Mesenteric fat pad (tissue), 1 donor: Measurements from ENCODE around the gene DIP2A. TPM values are rescaled to one million over a fixed set of nuclear protein-coding genes. Genes with fewer than 3 reads are reported as not detected.
"Not testable (repeated sequence)": the region's sequence is repeated elsewhere in the genome, so short reads cannot be mapped to it uniquely, and the experiment has no call there.

Experiments used
- DNase-seq: peaks from one replicate; pipeline ENCODE4 v3.0.0-alpha.2; 2020; ENCODE audit warnings: low spot score
- total RNA-seq: library from RNA; stranded (reverse); fragmentation: NEBNext Ultra II Directional; extraction: Animal tissue kit (Norgen Biotek cat#: 25700); gene quantifications from one replicate; pipeline ENCODE4 v1.2.1, GENCODE V29; 2021
- donor health status: DM: yes; HTN: yes; CAD: no.

Gene DIP2A
- total RNA-seq, 1 donor from 2014 or later, result 33.9 TPM

DNA sequence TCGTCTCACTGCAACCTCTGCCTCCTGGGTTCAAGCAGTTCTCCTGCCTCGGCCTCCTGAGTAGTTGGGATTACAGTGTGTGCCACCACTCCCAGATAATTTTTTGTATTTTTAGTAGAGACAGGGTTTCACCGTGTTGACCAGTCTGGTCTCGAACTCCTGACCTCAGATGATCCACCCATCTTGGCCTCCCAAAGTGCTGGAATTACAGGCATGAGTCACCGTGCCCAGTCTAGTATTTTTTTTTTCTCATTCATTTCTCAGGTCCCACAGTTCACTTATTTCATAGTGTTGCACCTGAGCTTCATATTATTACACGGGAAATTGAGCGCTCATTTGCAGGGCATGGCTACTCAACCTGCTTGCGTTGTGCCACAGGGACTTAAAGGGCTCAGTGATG is 68.7 kb downstream of the DIP2A start:
- DNase-seq, result not testable (repeated sequence)

DNA sequence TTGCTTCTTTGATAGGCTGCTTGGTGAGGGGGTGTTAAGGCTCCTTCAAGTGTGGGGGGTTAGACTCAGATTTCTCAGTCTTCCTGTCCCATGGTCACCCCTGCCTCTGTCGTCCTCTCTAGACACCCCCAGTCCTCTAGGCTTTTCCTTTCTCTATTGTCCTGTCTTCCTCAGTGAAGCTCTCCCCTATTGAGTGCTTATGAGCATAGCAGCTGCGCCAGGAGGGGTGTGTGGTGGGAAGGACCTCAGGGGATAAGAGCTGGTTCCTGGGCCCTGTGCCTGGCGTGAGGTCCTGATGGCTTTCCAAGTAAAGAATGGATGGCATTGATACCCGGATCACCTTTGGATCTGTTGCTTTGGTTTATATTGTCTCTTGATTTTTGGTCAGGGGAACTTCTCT is 69.1 kb downstream of the DIP2A start:
- DNase-seq, result no peak

DNA sequence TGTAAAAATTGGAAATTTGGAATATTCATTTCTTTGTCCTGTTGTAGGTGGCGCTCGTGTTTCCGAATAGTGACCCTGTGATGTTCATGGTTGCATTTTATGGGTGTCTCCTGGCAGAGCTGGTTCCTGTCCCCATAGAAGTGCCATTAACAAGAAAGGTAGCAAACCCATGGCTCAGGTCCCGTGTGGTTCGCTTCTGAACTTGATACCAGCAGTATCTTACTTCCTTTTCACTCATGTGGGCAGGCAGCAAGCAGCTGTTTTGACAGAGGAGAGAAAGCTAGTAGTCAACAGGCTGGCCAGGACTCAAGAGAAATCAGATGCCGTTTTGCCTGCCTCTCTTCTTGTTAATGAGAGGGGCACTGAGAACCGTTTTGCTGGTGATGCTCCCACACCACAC is 73.4 kb downstream of the DIP2A start:
- no peak for DNase-seq

DNA sequence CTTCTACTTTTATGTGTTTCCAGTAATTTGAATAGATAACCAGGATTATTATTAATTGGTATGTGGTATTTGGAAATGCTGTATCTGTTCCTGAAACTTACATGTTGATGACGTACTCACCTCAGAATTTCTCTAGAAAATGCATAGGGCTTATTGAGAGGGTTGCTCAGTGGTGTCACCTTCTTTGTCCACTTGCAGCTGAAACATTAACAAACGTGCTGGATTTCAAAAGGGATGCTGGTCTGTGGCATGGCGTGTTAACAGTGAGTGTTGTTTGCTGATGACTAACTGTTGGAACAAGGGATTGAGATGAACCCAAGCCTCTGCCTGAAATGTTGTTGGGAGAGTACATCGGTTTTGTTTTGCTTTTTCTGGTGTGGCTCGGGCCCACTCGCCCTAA is 78.3 kb downstream of the DIP2A start:
- no peak for DNase-seq

DNA sequence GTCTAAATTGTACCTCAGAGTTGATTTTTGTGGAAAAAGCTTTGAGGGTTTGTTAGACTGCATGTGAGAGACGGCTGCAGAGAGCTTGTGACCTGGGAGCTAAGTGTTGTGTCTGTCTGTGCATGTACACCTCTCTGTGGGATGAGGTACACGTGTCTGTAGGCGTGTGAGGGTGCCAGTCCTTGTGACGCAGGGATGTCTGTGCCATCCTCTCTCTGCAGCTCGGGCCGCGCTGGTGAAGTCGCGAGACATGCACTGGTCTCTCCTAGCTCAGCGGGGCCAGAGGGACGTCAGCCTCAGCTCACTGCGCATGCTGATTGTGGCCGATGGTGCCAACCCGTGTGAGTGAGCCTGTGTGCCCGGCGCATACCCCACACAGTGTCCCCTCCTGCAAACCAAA is 79.6 kb downstream of the DIP2A start:
- DNase-seq, result no peak

DNA sequence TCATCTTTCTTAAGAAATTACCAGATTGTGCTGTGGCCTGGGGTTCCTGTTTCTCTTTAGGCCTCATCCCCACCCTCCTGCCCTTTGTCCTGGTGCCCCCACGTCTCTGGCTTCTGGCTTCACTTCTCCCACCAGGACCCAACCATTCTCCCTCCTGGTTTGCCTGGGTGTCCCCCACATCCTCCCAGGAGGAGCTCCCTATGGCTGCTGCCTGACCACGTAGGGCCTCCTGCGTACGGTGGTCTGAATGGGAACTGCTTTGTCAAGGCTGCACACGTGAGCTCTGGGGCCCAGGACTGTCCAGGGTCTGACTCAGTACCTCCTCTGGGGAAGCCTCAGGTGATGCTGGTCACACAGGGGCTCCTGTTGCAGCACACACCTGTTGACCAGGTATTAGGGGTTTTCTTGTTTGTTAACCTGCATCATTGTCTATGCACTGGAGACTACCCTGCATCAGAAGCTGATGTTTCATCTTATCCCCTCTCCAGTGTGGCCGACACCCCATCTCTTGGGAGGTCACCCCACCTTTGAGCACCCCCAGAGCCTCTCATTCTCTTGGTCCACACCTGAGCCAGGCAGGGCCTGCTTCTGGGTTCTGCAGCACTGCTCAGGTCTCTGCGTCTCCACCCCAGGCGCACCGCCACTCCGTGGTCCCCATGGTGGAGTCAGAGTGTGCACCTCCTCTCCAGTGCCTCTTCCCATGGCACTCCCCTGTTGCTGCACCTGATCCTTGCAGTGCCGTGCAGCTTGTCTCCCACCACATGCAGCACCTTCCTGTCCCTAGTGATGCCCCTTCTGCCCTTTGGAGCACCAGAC is 80.4 kb downstream of the DIP2A start:
- no peak for DNase-seq

DNA sequence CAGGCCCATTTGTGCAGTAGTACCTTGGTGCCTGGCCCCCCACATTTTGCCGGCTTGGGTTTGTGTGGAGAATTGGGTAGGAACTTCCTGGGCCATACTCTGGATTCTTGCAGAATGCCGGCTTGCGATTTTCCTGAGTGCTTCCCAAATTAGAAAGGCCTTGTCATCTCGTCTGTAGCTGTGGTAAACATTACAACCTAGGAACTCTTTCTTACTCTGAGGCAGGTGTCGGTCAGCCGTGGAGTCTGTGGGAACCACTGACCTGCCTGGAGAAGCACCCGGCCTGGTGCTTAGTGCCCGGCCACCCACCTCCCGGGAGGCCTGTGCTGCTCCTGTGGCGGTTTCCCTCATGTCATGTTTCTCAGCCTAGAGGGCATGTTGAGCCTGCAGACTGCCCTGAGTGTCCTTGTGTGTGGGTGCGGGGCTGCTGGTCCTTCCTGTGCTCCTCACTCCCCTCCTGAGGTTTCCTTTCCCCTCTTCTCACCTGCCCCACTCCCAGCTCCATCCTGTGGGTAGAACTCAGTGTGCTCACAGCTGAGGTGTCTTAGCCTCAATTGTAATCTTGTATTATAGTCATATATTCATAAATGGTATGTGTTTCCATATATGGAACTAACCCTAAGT is 81.5 kb downstream of the DIP2A start:
- DNase-seq, result no peak

DNA sequence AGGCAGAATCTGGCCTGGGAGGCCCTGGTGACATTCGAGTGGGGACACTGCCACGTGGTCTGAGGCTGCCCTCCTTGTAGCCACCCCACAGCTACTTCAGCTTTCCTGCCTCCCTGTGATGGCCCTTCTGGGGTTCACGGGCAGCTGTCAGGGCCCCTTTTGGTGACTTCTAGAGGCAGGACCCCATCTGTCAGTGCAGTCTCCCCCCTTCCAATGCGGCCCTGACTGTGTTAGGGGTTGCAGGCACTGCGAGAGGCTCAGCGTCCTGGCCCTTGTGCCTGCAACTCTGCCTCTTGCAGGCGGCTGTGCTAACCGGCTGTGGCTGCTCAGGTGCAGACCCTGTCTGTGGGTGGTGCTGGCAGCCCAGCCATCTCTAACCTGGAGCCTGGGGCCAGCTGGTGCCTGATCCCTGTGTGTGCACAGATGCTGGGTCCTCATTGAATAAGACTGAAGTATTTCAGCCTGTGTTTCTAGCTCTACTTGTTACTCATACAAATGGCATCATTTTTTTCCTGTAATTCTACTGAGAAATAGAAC is 84.0 kb downstream of the DIP2A start:
- no peak for DNase-seq

DNA sequence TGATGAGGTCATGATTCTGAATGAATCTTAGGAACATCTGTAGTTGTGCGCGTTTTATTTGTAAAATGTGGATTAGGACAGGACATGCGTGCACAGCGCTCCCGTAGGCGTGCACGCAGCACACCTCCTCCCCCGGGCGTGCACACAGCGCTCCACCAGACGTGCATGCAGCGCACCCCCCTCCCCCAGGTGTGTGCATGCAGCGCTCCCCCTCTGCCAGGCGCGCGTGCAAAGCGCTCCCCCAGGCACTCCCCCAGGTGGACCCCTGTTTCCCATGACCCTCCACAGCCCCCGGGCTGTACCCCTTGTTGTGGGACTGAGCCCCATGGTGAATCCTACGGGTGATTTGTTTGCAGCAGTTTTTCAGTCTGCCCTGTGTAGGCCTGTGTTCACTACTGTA is 84.6 kb downstream of the DIP2A start:
- DNase-seq, result no peak

DNA sequence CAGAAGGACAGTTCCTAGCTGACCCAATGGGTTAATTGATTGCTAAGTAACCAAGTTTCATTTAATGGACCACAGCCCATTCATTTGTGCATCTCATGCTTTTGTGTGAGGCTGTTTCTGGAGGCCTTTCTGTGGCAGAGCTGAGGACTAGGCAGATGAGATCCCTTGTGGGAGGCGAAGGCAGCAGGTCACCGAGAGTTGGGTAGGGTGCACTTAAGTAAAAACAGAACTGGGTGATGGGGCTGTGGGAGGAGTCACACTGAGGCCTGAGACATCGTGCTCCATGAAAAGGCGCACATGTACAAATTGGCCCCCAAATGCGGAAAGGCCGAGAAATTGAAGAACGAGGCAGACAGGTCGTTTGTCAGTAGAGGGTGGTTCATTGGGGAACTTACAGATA is 85.3 kb downstream of the DIP2A start:
- DNase-seq, result no peak

DNA sequence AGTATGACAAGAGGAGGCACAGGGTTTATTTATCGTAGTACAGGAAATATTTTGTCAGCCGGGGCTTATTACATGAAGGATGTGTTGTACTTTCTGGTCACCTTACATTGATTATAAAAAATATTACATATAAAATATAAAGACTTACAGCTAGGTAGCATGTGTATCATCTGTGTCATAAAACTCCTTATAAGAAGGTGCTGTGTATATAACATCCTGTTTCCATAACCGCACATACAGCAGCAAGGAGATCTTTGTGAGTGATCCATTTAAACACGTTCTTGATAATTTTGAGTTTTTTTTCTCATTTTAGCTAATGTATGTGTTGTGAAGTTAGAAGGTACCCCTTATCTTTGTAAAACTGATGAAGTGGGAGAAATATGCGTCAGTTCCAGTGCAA is 86.1 kb downstream of the DIP2A start:
- no peak for DNase-seq

DNA sequence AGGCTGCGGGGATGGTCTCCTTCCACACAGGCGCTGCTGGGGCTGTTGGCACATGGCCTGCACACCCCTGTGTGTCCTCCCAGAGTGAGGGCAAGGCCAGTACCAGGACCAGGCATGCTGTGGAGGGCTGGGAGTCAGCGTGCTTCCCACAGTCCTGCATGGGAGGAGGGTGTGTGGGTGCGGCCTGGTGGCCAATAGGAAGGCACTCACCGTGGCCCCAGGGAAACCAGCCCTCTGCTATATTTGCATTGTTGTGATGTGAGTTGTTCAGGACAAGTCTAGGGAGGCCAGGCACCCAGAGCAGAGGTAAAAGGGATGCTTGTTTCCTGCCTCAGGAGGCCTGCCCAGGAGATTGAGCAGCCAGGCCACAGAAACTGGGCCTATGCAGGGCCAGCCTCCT is 86.7 kb downstream of the DIP2A start:
- DNase-seq, result no peak

DNA sequence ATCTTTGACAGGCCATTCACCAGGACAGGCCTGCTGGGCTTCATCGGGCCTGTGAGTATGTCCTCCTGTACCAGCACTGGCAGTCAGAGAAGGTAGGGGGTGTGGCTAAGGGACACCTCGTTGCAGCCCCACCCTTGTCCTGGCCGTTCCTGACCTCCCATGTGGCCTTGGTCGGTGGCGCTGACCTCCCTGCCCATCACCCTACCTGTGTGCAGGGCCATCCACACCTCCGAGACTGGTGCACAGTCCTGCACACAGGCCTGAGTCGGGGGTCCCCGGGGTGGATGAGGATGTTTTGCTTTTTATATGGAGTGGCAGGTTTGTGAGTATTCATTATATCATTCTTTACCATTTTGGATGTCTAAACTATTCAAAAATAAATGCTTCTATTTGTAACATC is 87.2 kb downstream of the DIP2A start:
- no peak for DNase-seq

DNA sequence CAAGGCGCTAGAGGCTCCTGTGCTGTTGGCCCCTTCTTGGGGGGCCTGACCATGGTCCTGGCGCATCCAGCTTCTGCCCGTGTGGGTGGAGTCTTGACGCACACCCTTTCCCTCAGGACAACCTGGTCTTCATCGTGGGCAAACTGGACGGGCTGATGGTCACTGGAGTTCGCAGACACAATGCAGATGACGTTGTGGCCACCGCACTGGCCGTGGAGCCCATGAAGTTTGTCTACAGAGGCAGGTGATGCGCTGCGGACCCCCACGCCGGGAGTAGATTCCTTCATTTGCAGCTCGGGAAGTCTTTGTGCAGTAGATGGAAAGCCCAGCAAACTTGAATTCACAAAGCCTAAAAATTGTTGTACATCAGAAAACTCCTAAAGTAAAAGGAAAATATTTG is 88.1 kb downstream of the DIP2A start:
- no peak for DNase-seq

DNA sequence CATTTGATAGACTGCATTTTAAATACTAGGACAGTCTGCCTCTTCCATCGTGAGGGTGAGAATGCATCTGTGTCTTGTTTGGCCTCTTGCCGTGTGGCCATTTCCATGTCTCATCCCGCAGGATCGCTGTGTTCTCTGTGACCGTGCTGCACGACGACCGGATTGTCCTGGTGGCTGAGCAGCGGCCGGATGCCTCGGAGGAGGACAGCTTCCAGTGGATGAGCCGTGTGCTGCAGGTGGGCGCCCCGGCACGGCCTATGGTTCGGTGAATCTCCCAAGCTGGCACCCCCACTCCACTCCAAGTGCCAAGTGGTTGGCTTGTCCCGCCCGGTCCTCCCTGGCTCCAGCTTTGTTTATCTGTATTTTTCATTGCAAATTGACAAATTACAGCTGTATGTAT is 91.0 kb downstream of the DIP2A start:
- DNase-seq, result peak; percentile 79

DNA sequence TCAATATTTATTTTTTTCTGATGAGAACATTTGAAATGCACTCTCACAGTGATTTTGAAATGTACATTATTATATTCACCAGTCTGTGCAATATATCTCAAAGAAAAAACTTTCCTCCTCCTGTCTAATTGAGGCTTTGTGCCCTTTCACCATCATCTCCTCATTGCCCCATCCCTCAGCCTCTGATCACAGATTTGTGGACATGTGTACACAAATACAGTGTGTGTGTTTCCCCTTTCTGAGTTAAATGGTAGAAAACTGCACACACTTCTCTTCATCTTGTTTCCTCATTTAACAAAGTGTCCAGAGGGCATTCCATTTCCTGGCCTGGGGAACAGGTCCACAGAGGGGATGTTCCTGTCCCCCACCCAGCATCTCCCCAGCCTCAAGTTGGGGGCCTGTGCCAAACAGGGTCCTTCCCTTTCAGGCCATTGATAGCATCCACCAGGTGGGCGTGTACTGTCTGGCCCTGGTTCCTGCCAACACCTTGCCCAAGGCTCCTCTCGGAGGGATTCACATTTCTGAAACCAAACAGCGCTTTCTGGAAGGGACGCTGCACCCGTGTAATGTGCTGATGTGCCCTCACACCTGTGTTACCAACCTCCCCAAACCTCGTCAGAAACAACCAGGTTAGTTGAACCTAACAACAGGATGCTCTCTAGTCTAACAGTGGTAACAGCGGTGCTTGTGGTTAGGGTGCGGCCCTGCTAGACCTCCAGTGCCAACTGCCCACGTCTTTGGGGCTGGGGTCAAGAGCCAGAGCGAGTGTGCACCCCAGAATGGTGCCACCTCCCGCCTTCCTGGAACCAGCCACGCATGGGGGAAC is 91.6 kb downstream of the DIP2A start:
- peak; percentile 59 for DNase-seq

DNA sequence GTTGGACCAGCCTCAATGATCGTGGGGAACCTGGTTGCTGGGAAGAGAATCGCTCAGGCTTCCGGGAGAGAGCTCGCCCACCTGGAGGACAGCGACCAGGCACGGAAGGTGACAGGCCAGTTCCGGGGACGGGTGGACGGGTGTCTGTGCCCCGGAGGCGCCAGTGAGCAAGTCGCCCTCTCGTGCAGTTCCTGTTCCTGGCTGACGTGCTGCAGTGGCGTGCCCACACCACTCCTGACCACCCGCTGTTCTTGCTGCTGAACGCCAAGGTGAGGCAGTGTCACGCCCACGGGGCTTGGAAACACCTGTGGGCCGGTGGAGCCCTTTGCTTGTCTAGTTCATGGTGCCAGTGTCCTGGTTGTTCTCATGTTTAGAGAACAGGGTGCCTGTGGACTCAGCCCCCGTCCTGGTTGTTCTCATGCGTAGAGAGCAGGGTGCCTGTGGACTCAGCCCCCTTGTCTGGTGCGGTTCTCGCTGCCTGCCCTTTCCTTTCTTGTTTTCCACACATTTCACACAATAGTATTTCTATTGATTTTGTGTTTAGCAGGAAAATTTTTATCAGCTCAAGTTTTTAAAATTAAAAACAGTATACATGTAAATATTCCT is 93.0 kb downstream of the DIP2A start:
- DNase-seq, result peak; percentile 85

DNA sequence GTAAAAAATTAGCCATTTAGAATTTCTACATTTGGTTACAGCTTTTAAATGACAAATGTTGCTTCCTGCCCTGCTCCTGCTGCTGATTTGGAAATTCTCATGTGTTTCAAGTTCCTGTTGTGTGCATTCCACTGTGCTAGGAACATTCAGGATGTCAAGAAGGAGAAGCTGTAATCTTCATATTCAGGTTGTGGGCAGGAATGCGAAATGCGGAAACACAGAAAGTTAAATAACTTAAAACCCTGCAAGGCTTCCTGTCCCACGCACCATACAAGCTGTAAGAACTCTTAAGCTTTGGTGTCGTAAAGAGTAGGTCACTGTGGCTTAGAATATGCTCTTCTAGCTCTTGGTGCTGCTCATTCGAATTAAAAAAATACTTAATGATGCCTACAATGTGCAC is 93.6 kb downstream of the DIP2A start:
- DNase-seq, result no peak

DNA sequence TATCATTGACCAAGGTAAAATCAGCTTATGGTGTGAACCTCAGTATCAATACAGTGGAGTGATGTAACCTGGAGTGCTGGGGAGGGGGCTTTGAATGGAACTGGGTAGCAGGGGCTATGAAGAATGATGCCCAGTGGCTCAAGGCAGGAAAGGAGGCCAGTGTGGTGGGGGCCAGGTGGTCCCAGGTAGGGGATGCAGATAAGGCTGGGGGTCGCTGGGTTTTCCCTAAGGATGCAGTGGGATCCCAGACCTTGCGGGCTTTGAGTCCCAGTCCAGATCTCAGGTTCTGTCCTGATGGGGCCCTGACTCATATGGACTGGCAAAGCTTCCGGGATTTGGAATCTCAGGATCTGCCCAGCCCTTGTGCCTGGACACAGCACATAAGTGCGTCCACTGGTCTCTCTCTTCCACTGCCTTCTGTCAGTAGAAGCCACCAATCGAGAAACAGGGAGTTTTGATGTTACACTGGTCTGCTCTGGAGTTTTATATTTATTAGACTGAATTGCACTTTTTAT is 94.2 kb downstream of the DIP2A start:
- DNase-seq, result no peak

DNA sequence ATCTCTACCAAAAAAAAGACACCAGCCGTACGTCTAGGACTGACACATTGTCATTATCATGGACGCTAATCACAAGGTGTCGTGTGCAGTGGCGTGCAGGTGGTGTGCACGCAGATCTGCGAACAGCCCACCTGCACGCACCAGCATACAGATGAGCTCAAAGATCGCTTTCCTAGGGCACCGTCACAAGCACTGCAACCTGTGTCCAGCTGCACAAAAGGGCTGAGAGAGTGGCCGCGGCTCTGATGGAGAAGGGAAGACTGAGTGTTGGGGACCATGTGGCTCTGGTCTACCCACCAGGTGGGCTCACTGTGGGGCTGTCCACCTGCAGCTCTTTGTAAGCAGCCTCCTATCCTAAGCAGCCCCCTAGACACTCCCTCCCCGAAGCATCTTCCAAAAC is 95.3 kb downstream of the DIP2A start:
- peak; percentile 79 for DNase-seq
